Endometrium (tissue), 2 donors: ENCODE results near the gene THSD4.
"Not testable (repeated sequence)": the region's sequence is repeated elsewhere in the genome, so short reads cannot be mapped to it uniquely, and the experiment has no call there.

Experiments
- FAIRE-seq: peaks from 2 replicates; lab custom pipeline; 2012; peaks lifted over from hg19 to GRCh38; lab: Jason Lieb, UNC
- donor health status: control.
- donor health status: control.

THSD4 gene

DNA sequence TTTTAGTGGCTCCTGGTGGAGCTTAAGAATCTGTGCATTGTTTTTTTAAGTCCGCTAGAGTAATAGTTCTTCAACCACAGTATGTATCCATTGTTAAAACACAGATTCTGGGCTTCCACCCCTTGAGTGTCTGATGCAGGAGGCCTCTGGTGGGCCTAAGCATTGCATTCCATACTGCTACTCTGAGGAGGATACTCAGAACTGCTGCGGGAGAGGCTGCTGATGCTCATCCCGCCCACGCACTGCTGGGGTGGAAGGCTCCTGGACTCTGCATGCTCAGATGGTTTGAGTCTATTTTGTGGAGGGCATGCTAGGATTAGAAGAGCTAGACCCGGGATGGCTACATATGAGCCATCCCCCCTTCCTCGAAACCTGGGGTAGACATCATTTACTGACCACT is 74.4 kb downstream of the THSD4 start:
- no peak for FAIRE-seq

DNA sequence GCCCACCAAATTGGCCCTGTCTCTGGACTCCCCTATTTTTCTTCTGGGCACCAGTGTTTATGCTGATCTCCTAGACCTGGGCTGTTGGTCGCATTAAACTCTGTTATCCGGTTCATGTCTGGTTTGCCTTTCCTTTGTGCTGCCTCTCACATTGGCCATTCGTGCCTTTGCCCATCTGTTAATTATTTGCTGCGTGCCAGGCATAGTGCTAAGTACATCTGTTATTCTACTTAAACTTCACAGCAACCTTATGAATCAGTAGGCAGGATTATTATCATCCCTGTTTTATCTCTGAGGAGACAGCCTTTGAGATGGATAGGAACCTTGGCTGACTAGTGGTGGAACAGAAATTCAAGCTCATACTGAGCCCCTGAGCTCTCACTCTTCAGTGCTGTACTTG is 76.0 kb downstream of the THSD4 start:
- FAIRE-seq, result no peak

DNA sequence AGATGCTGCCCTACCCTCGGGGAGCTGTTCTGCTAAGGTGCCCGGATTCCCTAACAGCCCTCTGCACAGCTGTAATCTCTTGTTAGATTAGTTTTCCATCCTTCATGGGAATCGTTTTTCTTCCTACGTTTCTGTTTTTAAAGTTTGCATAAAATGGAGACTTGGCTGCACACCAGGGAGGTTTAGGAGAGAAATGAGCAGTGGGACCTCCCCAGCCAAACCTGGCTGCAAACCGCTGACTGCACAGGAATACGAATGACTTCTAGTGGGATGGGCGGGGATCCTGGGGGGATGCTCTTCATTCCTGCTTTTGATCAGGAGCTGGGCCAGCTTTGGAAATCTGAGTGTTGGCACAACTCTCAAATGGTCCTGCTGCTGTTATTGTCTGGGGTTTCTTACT is 77.5 kb downstream of the THSD4 start:
- no peak for FAIRE-seq

DNA sequence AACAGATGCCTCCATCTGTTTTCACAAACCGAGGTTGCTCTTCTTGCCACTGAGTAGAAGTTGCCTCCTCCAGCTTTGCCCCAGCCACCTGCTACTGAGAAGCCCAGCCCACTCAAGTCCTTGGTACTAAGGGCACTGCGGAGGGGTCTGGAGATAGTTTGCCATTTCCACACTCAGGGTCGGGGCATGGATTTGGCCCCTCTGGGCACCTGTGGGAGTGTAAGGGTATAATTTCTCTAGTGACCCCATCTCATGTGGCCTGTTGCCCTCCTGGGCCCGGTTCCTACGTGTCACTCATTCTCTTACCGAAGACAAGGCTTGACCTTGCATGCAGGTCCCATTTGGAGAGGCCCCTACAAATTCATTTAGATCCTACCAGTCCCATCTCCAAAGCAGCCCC is 79.0 kb downstream of the THSD4 start:
- FAIRE-seq, result no peak

DNA sequence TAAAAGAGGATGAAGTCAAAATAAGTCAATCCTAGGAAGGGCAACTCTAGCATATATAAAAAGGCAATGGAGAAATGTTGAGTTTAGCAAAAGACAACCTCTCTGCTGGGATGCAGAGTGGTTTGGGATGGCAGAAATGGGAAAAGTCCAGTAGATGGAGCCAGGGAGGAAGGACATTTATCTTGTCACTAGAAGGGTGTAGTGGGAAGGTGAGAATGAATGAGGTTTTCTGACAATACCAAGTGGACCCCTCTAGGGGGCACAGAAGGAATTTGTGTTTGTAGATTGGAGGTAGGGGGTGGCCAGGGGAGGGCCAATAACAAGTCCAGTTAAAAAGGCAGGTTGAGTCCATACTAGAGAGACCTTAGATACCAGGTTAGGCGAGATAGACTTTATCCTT is 80.0 kb downstream of the THSD4 start:
- no peak for FAIRE-seq

DNA sequence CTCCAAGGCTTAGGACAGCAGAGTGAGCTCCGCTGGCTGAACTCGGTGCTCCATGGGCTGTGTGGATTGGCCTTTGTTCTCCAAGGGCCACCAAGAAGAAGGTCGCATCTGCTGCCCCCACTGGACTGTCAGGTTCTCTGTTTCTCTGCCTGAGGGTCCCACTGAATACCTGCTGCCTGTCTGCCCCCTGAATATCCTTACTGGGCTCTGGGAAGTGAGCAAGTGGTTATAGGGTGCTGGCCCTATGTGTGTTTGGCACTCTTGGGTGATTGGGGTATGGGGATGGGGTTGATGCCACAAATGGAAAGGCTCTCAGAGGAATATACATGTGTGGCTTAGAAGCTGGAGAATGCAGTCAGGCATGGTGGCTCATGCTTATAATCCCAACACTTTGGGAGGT is 82.3 kb downstream of the THSD4 start:
- no peak for FAIRE-seq

DNA sequence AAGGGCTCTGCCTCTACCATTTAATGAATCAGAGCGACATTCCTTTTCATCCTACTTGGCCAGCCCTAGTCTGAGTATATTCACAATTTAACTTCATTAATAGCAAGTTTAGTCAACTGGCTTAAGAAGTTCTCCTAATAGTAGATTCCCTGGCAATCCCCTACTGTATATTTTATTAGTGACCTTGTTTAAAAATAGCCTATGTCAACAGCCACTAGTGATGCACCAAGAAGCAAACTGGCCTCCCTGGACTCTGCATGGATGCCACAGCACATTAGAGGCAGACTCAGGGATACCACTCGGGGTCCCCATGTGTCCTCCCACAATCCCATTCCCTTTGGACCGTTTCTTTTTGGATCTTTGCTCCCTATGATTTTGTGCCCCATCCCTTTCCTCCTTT is 83.6 kb downstream of the THSD4 start:
- no peak for FAIRE-seq

DNA sequence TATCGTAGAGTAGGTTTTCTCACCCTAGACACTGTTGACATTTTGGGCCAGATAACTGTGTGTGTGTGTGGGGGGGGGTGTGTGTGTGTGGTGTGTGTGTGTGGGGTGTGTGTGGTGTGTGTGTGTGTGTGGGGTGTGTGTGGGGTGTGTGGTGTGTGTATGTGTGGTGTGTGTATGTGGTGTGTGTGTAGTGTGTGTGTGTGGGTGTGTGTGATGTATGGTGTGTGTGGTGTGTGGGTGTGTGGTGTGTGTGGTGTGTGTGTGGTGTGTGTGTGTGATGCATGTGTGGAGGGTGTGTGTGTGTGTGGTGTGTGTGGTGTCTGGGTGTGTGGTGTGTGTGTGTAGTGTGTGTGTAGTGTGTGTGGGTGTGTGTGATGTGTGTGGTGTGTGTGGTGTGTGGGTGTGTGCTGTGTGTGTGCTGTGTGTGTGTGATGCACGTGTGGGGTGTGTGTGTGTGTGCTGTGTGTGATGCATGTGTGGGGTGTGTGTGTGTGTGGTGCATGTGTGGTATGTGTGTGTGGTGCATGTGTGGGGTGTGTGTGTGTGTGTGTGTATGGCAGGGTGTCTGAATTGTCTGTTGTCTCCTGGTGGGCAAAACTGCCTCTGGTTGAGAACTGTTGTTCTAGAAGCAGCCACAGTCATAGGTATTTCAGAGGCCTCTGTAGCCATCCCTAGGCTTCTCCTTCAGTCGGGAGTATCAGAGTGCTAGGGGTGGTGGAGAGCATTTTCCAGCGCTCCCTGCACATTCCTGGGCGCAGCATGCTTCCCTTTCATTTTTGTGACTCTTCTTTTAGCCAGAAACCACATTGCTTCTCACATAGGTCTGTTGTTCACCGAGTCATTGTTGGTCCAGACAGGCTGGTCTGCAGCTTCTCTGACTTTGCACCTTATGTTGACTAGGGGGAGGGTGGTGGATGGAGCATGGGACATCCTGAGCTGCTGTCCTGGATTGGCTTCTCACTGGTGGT is 84.4 kb downstream of the THSD4 start:
- FAIRE-seq, result no peak

DNA sequence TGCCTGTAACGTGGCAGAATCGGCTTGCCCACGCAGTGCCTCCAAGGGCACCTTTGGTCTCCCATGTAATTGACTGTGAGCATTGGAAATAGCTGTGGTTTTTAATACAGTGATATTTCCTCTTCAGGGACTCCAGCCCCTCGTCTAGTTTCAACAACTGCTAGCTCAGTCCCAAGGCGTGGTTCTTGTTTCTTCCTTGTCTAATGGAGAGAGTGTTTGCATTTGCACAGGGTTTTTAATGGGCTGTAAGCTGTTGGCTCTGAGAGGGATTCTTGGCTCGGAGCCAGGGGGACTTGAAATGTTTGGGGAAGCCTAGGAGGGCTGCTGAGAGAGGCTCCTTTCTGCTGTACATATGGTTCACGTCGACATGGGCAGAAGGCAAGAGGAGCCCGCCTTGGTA is 86.2 kb downstream of the THSD4 start:
- no peak for FAIRE-seq

DNA sequence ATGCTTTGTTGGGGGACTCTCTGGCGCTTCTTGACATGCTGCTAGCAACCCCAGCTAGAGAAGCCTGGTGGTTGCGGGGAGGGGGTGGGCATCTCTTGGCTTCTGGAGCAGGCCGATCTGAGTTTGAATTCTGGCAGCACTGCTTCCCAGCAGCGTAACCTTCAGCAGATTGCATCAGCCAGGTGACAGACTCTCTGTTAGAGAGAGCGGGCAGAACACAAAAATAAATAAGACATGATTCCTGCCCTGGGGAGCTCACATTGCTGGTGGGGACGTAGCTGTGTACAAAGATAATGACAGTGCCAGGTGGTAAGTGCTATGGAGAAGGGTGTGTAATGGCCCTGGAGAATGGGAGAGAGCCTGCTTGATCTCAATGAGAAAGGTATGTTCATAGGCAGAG is 87.4 kb downstream of the THSD4 start:
- no peak for FAIRE-seq

DNA sequence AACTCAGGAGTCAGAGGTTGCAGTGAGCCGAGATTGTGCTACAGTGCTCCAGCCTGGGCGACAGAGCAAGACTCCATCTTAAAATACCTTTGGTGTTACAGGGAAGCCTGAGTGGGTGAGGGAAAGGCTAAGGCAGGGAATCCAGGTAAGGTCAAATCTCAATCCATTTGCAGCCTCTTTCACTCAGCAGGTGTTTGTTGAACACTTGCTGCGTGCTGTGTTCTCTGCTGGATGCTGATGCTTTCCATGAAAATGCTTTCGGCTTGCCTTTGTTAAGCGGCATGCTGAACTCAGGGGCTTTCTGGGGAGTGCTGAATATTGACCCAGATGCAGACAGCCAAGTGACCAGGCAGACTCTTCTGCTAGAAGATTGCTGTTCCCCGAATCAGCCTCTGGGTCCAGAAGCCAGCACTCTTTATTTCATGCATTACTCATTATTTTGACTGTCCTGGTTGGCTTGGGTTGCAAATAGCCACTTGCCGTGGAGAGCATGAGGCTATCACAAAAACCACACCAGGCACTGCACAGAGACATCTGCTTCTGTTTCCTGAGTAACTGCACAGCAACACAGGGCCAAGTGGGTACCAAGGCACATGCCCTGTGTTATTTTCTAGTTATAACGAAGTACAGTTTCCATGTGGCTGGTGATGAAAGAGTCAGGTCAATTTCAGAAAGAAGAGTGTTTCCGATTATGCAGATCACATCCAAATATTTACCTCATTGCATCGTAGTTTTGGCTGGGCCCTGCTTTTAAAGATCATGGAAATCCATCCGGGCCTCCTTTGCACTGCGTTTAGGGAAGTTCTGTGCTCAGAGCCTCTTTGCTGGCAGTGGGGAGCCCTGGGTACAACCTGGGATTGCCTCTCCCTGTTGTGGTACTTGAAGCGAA is 88.6 kb downstream of the THSD4 start:
- no peak for FAIRE-seq

DNA sequence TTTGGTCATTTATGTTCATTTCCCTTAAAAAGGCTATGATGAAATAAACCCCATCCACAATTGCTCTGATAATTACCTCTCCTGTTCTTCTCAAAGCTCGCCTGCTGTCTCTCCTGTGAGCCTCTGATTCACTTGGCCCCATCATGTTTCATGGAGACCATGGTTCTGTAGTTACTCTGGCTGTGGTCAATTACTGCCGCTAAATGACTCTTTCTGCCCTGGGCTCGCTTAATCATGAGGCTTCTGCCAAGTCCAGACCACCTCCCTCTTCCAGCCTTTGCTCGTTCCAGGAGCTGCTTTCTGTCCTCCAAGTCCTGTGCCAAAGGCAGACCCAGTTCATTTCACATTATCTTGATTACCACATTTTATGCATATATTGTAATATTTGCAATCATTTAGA is 91.9 kb downstream of the THSD4 start:
- no peak for FAIRE-seq

DNA sequence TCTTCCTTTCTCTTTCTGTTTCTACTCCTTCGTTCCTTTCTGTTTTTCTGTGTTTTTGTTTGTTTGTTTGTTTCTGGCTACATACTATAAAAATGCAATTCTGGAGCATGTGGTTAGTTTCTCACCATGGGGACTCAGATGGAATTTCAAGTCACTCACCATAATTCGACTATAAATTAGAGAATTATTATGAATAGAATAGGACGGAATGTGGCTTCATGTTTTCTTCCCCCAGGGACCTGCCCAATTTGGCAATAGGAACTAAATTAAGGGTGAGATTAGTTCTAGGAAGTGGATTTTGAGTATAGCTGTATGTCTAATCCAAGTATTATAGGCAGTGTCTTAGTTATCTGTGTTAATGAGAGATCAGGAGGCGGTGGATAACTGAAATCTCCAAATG is 96.9 kb downstream of the THSD4 start:
- FAIRE-seq, result no peak

DNA sequence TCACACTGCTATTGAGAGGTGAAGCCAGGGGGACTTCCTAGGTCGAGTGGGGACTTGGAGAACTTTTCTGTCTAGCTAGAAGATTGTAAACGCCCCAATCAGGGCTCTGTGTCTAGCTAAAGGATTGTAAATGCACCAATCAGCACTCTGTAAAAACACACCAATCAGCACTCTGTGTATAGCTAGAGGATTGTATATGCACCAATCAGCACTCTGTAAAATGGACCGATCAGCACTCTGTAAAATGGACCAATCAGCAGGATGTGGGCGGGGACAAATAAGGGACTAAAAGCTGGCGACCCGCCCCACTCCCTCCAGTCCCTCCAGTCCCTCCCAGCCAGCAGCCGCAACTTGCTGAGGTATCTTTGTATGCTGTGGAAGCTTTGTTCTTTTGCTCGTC is 98.7 kb downstream of the THSD4 start:
- not testable (repeated sequence) for FAIRE-seq

DNA sequence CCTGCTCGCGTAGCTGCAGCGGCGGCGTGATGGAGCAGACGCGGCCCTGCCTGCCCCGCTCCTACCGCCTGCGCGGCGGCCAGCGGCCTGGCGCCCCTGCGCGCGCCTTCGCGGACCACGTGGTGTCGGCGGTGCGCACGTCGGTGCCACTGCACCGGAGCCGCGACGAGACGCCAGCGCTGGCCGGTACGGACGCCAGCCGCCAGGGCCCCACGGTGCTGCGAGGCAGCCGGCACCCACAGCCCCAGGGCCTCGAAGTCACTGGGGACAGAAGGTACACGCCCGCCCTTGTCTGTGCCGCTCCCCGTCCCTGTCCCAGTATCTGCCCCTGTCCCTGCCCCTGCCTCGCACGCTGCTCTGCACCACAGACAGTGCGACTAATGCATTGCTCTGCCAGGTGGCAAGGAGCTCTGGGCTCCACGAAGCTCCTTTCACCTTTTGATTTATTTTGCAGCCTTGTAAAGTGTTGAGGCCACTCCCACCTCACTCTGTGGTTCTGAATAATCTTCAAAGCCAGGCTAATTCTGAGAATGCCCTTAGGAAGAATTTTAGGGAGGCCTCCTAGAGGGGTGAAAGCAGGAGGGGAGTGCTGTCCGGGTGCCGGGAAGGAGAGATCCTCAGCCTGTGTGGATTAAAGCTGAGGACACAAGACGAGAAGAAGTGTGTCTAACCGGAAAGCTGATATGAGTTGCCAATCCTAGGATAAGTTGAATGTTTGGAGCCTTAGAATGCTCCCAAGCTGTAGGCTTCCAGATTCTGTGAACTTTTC is 100.0 kb downstream of the THSD4 start:
- no peak for FAIRE-seq

DNA sequence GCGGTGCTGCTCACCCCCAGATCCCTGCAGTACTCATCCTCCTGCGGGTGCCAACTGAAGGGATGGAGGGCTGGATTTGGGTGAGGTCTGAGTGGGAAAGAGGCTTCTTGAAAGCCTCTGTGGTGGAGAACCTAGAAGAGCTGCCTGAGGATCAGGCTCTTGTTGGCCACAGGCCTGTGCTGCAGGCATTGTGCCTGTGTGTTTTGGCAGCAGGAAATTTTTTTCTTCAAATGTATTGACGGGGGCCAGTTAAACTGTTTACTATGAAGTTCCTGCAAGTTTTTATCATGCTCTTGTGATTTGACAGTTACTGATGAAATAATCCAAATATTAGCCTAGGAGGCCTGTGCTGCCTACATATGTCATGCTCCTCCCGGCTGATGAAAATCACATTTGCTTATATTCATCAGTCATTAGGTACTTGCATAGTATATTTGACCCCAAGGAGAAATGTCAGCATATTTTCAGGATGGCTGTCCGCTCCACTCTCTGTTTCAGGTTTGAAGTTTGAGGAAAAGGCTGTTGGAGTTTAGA is 103.1 kb downstream of the THSD4 start:
- FAIRE-seq, result no peak

DNA sequence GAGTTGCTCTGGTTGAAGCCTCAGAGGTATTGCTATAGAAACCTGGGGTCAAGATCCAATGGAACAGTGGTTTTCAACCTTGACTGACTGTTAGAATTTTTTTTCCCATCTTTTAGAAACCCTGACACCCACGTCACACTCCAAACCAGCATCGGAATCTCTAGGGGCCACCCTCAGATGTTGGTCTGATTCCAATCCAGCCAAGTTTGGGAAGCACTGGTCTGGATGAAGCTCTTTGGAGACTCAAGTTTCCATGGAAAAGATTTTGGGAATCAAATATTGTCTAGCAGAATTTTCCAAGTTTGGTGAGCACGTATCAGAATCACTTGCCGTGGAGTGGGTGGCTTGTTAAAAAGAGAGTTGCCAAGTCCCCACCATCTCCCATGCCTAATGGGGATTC is 103.8 kb downstream of the THSD4 start:
- FAIRE-seq, result no peak

DNA sequence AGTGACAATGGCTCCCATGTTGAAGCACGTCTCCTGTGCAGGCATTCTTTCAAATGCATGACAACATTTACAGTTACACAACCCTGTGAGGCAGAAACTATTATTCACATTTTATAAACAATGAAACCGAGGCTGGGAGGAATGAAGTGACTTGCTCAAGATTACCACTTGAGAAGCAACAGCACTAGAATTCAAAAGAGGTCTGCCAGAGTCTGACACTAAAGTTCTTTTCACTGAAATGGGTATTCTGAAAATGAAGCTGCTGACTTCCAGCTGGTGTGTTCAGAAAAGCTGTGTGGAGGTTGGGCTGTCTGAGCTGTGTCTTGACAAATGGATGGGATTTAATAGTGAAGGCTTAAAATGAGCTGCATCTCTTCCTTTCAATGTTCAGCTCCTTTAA is 104.4 kb downstream of the THSD4 start:
- FAIRE-seq, result no peak

DNA sequence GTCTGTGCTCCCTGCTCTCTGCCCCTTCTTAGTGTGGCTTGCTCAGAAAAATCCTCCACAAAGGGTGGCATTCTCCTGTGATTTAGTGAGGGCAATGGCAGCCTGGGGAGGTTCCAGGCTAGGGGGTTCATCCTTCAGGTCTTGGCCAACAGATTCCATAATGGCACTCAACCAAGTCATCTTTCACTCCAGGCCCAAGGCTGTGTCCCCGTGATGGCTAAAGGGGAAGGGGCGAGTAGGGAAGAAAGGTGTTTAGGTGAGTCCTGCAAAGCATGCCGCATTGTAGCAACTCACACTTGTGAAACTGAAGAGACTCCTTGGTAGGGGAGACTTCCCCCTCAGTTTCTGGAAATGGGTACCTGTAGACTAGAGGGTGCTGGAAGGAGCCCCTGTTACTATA is 105.6 kb downstream of the THSD4 start:
- no peak for FAIRE-seq

DNA sequence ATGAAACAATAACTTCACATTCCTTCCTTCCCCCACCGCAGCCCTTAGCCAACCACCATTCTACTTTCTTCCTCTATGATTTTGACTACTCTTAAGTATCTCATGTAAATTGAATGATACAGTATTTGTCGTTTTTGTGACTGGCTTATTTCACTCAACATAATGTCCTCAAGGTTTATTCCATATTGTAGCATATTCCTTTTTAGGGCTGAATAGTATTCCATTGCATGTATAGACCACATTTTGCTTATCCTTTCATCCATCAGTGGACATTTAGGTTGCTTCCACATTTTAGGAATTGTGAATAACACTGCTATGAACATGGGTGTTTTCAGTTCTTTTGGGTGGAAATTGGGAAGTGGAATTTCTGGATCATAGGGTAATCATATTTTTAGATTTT is 106.1 kb downstream of the THSD4 start:
- no peak for FAIRE-seq

DNA sequence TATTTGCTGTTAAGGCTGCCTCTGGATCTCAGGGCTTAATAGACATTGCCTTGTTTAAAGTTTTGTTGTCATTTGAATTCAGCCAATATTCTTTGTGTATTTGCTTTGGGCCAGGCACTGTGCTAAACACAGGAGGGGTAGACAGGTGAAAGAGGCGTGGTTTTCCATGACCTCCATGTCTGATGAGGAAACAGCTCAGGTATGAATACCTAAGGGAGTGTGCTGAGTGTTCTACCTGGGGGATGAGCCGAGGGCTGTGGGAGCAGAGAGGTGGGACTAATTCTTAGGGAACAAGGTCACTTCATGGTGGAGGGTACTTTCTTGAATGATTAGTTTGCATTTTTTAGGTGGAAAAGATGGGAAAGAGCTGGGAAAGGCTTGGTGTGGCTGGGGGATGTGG is 108.2 kb downstream of the THSD4 start:
- no peak for FAIRE-seq

DNA sequence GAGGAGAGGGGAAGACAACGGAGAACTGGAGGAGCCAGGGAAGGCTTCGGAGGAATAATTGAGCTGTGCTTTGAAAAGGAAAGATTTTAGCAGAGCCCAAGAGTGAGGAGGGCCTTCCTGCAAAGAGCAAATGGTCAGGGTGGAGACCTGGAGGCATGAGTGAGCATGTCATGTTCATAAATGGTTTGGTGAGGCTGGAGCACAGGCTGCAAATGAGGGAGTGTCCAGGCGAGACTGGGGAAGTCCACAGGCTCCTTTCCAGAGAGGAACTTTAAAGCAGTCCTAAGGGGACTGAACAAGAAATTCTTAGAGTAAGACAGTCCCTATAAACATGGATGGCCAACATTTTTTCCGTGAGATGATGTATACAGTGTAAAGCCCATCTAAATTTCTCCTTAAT is 108.8 kb downstream of the THSD4 start:
- no peak for FAIRE-seq
